CD4-positive, alpha-beta T cell treated with Interleukin-15 for 4 hours (primary cell): ENCODE measurements around the gene GPX3.

Source experiments
- DNase-seq: peaks from one replicate; pipeline ENCODE4 v3.0.0-alpha.2; 2020; ENCODE audit warnings: low spot score

GPX3 gene

DNA sequence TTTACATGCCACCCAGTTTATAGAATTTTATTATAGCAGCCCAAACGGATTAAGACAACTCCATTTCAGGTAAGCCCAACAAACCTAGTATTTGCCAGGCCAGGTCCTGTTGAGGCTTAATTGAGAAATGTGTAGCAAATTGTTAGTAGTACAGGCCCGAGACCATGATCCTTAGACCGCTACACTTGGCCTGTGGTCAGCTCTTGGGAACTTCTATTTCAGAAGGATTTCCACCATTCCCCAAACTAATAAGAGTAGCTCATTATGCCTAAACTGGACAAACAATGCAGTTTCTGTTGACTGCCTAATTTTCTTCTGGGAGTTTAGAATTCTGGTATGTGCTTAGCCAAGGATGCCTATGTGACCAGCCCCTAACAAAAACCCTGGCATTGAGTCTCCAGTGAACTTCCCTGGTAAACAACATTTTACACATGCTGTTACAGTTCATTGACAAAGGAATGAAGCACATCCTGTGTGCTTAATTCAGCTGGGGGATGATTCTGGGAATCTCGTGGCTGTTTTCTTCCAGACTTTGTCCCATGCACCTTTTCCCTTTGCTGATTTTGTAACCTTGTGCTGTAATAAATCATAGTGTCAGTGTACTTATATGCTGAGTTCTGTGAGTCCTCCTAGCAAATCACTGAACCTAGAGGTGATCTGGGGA is 5.6 kb upstream of the GPX3 start:
- no peak for DNase-seq

DNA sequence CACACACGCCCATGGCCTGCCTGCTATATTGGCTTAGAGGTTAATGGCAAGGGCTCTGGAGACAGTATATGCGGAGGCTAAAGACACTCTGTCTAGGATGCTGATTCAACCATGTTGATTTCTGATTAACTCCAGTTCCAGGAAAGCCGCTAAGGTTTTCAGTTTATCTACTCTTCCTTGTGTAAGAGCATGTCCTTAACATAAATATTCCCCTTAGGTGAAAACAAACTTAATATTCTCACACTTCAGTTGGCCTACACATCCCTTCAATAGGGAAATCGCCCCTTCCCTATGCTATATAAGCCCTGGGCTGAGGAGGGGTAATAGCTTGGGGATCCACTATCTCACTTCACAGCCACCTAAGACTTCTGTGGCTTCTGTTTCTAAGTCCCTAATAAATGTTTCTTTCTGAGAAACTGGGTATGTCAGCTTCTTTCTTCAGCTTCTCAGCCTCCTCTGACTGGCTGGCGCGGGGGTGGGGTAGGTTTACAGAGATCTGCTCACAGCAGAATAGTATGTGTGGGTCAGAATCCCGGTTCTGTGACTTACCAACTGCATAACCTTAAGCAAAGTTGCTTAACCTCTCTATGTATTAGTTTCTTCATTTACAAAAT is 4.3 kb upstream of the GPX3 start:
- no peak for DNase-seq

DNA sequence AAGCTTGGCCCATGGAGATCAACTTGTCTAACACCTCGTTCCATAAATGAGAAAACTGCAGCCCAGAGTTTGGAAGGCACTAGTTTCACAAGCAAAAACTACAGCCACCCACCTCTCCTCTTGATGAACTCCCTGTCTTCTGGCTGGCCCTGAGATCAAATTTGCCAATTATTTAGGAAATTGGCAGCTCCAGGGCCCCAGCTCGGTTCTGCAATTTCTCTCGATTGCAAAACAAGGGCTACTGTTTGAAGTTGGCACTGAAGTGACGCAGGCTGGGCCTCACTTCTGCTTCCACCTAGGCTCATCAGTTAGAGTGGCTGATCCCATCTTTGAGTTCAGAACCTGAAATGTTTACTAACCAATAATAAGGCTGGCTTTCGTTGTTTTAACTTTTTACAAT is 3.7 kb upstream of the GPX3 start:
- no peak for DNase-seq

DNA sequence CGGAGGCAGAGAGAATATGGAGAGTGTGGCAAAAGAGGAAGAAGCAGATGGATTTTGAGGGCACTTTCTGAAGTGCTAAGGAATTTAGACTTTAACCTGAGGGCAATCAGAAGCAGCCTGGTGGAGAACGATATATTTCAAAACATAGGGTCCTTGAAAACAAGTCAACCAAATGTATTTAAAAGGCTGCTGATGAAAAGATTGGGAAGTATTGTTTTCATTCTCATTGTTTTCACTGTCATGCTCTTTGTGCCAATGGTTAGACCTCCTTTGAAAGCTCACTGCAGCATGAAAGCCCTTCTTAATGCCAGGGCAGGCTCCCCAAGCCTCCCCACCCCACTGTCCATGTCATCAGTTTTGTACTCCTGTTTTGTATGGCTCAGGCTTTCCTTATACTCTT is 2.5 kb upstream of the GPX3 start:
- DNase-seq, result no peak

DNA sequence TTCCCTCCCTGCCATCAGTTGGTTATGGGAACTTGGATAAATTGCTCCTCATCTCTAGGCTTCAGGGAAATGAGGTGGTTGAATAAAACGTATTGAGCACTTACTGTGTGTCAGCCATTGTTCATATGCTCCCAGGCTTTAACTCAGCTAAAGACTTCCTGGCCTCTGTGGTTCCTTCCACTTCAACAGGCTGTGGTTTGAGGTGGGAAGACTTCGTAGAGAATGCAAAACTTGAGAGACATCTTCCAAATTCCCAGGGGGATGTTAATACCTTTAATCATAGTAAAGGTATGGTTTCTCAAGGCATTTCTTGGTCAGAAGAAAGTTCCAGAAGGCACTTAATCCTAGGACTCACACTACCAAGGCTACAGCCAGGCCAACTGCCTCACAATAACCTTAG is 1.5 kb upstream of the GPX3 start:
- DNase-seq, result no peak

DNA sequence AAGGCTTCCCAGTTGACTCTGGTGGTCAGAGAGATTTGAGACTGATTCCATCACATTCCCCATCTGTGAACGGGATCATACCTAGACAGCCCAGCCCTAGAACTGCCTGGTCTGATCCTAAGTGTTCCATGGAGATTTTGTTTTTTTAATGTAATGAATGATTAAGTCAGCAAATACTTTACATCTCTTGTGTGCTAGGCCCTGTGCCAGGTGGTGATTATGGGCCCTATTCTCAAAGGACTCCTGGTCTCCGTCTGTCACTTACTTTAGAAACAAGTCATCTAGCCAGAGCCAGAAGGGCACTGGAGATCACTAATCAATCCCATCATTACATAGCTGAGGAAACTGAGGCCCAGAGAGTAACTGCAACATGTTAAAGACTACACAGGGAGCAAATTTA is 1.1 kb upstream of the GPX3 start:
- DNase-seq, result no peak

DNA sequence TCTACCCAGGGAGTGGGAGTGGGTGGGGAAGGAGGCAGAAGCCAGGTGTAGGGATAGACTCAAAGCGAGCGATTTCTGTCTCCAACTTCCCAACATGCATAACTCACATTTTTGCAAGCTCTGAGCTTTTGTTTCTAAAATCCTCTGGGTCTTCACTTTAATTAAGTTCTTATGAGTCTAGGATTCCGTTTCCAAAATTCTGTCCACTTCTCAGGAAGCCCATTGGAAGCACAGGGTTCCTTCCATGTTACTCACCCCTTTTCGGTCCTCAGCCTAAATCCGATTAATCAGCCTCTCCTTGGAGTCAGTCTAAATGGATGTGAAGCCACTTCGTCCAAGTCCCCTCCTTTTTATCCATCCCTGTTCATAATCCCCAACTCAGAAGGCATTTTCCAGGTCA is 1.4 kb downstream of the GPX3 start:
- DNase-seq, result no peak

DNA sequence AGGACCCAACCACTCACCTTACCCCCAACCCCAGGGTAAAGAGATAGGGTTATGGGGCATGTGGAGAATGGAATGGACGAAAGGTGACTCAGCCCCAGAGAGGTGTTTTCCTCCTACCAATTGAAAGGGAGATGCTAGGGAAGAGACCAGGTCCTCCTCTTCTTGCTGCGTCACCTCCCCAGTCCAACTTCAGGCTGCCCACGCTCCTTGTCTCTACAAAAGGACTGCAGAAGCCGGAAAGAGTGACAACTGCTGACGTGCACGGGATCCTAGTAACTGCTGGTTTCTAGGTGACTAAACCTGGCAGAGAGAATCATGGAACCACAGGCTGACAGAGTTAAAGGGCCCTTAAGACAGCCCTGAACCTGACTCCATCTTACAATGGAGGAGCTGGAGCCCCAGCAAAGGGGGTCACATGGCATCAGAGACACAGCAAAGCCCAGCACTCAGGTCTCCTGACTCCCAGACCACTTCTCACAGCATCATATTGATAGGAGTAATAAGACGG is 2.2 kb downstream of the GPX3 start:
- DNase-seq, result no peak

DNA sequence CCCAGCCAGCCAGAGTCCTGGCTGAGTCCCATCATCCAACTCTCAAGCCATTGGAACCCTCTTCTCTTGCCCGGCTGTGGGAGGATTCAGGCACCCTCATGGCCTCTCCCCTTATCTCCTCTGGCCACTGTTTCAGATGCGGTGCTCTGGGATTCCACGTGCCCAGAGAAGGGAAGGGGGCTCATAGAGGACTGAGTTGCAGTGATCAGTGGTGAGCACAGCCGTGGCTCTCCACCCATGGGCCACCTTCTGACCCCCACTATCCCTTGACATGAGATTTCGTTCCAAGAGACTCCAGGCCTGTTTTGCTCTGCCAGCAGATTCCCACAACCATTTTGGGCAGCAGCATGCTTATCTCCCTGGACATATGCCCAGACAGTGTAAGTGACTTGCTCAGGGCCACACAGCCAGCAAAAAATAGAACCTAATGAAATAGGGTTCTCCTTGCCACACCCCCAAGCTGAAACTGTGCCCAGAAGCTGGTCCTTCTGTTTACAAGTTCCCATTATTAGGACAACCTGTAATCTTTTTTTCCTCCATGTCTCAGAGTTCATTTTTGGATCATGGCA is 2.7 kb downstream of the GPX3 start:
- no peak for DNase-seq

DNA sequence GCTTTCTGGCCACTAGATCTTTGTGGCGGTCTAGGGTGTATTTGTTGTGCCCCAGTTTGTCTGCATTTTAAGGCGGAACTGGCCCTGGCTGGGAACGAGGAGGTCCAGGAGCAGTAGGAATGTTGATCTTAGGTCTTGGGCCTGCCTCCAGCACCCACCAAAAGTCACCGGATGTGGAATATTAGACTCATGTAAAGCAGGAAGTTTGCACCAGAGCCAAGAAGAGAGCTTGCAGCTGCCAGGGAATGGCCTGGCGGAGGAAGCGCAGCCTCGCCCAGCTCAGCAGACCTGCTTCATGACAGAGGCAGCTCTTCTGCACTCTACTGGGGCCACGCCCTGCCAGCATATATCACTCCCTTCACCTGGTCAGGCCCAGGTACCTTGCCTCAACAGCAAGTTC is 3.3 kb downstream of the GPX3 start:
- DNase-seq, result no peak

DNA sequence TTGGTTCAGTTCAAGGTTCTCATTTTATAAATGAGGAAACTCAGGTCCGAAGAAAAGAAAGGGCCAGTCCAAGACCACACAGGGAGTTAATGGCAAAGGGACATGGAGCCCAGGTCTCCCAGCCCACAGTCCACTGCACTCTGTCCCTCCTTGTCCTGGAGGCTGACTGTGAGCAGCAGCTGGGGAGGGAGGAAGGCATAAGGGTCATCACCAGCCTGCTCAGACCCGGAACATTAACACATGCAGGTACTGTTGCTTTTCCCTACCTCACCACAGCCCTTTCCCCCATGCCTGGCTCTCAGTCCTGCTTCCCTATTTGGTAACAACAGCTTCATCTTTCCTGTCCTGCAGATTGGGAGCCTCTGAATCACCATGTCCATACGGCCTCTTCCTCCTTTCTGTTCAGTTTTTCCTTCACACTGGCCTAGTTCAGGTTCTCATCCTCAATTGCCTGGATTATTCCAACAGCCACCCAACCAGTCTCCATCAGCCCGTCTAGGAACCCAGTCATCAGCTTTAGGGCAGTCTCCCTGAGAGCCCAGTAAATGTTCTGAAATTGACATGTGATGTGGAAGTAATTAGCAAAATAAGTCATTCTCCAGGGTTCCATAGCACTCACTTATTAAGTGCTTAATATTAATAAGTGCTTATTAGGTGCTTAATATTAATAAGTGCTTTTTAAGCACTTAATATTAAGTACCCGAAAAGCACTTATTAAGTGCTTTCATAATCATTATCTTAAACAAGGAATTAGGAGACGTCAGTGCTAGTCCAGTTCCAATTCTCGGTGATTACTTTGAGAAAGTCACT is 4.3 kb downstream of the GPX3 start:
- DNase-seq, result no peak

DNA sequence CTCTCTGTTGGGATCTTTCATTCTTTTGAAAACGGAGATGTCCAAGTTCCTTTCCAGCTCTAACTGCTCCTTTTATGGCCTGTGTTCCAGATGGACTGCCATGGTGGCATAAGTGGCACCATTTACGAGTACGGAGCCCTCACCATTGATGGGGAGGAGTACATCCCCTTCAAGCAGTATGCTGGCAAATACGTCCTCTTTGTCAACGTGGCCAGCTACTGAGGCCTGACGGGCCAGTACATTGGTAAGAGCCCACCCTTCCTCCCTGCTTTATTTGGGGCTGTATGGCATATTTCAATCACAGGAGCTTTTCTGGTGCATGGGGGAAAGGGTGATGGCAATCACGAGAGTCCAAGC is 4.8 kb downstream of the GPX3 start:
- DNase-seq, result no peak

DNA sequence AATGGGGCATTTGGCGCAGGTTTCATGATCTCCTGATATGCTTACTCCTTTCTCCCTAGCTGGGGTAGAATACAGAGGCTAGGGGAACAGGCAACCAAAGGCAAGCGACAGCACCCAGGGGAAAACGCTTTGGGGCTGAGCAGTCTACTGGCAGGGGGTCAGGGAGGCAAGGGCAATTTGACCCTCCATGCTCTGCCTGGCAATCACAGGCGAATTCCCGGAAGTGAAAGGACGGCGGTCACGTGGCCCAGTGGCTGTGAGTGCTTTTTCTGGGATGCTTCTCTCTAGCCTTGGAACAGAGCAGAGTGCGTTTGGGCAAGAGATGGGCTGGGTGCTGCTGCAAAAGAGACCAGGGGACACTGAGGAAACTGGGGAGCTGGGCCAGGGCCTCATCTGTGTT is 5.7 kb downstream of the GPX3 start:
- DNase-seq, result no peak

DNA sequence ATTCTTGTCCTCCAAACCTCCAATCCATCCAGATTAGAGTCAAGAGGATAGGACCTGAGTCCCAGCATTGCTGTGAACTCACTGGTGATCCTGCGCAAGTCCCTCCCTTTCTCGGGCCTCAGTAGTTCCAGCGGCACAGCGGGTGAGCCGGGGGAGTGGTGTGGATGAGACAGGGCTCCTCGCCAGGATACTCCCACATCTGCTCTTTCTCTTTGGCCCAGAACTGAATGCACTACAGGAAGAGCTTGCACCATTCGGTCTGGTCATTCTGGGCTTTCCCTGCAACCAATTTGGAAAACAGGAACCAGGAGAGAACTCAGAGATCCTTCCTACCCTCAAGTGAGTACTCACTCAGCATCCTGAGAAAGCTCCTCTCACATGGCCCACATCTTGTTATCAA is 6.3 kb downstream of the GPX3 start:
- no peak for DNase-seq

DNA sequence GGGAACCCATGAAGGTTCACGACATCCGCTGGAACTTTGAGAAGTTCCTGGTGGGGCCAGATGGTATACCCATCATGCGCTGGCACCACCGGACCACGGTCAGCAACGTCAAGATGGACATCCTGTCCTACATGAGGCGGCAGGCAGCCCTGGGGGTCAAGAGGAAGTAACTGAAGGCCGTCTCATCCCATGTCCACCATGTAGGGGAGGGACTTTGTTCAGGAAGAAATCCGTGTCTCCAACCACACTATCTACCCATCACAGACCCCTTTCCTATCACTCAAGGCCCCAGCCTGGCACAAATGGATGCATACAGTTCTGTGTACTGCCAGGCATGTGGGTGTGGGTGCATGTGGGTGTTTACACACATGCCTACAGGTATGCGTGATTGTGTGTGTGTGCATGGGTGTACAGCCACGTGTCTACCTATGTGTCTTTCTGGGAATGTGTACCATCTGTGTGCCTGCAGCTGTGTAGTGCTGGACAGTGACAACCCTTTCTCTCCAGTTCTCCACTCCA is 7.6 kb downstream of the GPX3 start:
- DNase-seq, result no peak

DNA sequence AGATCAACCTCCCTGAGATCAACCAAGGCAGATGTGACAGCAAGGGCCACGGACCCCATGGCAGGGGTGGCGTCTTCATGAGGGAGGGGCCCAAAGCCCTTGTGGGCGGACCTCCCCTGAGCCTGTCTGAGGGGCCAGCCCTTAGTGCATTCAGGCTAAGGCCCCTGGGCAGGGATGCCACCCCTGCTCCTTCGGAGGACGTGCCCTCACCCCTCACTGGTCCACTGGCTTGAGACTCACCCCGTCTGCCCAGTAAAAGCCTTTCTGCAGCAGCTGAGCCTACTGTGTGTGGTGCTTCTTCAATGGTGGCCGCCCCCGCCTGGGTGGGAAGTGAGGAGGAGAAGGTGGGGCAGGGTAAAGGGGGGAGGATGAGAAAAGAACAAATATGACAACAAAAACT is 8.3 kb downstream of the GPX3 start:
- no peak for DNase-seq

DNA sequence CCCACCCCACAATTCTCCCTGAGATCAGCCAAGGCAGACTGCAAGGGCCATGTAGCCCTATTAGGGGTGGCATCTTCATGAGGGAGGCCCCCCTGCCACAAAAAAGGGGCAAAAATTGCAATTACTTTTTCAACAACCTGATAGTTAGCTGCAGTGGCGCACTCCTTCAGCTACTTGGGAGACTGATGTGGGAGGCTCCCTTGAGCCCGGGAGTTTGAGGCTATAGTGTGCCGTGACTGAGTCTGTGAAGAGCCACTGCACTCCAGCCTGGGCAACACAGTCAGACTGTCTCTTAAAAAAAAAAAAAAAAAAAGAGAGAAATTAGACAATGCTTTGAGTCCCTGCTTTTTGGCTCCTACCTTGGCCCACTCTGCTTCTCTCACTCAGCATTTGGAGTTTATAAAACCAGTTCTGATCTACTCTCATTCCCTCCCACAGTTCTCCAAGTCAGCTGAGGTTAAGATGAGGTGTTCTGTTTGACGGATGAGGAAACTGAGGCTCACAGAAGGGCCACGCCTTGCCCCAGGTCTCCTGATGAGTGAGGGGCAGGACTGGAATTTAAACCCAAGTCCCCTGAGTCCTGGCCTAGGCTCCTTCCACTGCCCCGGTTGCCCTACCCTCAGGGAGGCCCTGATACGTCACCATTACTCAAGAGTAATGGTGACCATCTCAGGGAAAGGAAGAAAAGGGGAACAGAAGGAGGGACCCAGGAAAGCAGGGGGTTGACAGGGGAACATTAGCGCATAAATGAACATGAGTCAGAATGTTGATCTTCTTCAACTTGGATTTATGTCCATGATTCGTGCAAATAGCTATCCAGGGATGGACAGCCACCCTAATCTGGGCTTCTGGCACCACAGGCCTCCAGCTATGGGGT is 9.0 kb downstream of the GPX3 start:
- DNase-seq, result no peak

DNA sequence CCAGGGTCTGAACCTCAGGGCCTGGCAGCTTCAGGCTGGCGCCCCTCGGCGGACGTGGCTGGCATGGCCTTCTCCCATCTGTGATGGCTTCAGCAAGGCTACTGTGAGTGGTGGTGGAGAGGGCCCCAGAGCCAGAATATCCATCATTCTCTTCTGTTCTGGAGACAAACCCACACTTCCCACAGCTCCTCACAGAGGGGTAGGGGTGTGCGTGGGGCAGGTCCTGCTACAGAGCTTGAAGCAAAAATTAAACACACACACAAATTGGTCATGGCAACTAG is 9.6 kb downstream of the GPX3 start:
- no peak for DNase-seq

DNA sequence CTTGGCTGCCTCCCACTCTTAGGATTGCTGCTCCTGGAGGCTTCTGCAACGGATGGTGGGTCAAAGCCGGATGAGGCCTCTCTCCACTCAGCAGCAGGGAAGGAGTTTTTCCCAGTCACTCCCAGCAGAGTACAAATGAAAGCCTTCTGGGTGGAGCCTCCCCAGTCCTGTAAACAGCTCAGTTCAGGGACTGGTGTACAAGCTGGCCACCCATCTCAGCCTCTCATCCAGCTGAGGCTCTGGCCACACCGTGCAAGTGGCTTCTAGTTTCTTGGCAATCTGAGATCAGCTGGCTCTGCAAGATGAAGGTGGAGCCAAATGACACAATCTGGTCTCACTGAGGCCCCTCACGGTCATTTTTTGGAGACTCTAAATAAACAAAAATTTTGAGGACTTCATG is 10.0 kb downstream of the GPX3 start:
- DNase-seq, result no peak

DNA sequence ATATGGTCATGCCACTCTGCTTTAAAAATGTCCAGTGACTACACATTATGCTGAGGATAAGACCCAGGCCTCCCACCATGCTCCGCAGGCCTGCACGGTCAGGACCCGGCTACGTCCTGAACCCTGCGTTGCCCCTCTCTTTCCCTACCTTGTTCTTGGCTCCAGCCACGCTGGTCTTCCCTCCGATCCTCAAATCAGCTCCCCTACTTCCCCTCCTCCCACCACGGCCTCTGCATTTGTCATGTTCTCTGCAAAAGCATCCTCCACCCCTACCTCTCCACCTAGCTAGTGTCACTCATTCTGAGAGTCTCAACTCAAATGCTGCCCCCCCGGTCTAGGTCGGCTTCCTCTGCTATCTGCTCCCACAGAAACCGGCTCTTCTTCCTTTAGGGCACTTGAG is 11.2 kb downstream of the GPX3 start:
- DNase-seq, result no peak

DNA sequence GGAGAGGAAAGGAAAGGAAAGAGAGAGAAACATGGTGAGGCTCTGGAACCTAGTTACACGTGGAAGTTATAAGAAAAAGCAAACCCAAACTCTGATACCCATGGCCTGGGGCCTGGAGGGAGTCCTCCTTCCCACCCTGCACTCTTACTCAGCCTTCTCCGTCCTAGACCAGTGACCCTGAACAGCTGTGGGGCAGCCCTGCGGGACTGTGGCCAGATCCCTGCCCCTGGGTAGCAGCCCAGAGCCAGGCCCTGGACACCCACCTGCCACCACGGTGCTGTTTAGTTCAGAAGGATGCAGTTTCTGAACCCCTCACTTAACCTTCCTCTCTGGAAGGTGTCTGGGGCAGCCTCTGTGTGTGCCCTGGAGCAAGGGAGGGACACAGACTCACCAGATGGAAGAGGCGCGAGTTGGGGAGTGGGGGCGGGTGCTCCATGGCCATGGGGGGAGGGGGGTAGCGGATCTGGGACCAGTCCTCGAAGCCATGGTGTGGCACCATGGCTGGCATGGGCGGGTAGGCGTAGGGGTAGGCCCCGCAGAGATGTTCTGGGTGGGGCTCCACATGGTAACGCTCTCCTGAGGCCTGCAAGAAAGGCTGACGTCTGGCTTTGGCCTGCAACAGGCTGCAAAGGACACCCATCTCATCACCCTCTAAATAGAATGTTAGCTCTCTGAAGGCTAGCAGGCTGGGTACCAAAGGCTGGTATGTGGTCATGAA is 13.0 kb downstream of the GPX3 start:
- no peak for DNase-seq
